IMR-90 (cell line): Measurements from ENCODE around the gene SMAD7. TPM values are rescaled to one million over a fixed set of nuclear protein-coding genes. Genes with fewer than 3 reads are reported as not detected.

Experiments
- ATAC-seq: fragments of 200-7000 bp; cut with Tn5 transposase; 2 replicates; pipeline ENCODE4 v1.9.1; 2020; ENCODE audit warnings: low read depth, mild to moderate bottlenecking, moderate library complexity
- BruUV-seq: library from RNA; stranded (reverse); fragments of 400-500 nt; replicated peaks from 2 replicates; lab custom pipeline; 2021; lab: Mats Ljungman, UMichigan
- CTCF ChIA-PET: fragments of 300-600 bp; formaldehyde crosslinking; extraction: SDS; loops from one replicate; lab custom pipeline; 2021; ENCODE audit warnings: antibody characterized with exemption; lab: Yijun Ruan, JAX
- POLR2A ChIA-PET: fragments of 300-600 bp; sonication (Branson Sonifier 250); formaldehyde crosslinking; loops from one replicate; lab custom pipeline; 2022; ENCODE audit warnings: antibody characterized with exemption; ENCODE audit not compliant: unreplicated experiment; lab: Charles Lee
- DNase-seq: peaks from one replicate; pipeline ENCODE4 v3.0.0; 2013
- H2AFZ ChIP-seq: replicated peaks from 2 replicates; pipeline ENCODE3; 2013; ENCODE audit warnings: low read length, mild to moderate bottlenecking; ENCODE audit not compliant: poor library complexity
- H2AK5ac ChIP-seq: 2 replicates; pipeline ENCODE4 v1.6.1; 2013; ENCODE audit warnings: low read depth, low read length, inconsistent platforms
- H2AK9ac ChIP-seq: replicated peaks from 2 replicates; pipeline ENCODE3; 2013; ENCODE audit warnings: mild to moderate bottlenecking, low read depth, low read length, moderate library complexity; ENCODE audit not compliant: poor library complexity
- H2BK120ac ChIP-seq: 2 replicates; pipeline ENCODE4 v1.6.1; 2013; ENCODE audit warnings: low read depth, low read length, inconsistent platforms
- H2BK15ac ChIP-seq: 3 replicates; pipeline ENCODE4 v1.6.1; 2013; ENCODE audit warnings: low read depth, low read length, inconsistent platforms
- H2BK20ac ChIP-seq: 2 replicates; pipeline ENCODE4 v1.6.1; 2013; ENCODE audit warnings: low read depth, mild to moderate bottlenecking, inconsistent platforms, low read length, moderate library complexity
- H2BK5ac ChIP-seq: 2 replicates; pipeline ENCODE4 v1.6.1; 2013; ENCODE audit warnings: mild to moderate bottlenecking, low read depth, low read length, inconsistent platforms; ENCODE audit not compliant: poor library complexity, severe bottlenecking
- H3K14ac ChIP-seq: replicated peaks from 2 replicates; pipeline ENCODE4 v1.6.1; 2013; ENCODE audit warnings: low read depth, low read length, inconsistent platforms
- H3K18ac ChIP-seq: 2 replicates; pipeline ENCODE4 v1.6.1; 2013; ENCODE audit warnings: low read depth, low read length, control low read depth
- H3K23ac ChIP-seq: 2 replicates; pipeline ENCODE4 v1.6.1; 2013; ENCODE audit warnings: low read depth, low read length, inconsistent platforms
- H3K27ac ChIP-seq: 2 replicates; pipeline ENCODE4 v1.5.1; 2013; ENCODE audit warnings: mild to moderate bottlenecking, control low read depth, low read length; ENCODE audit not compliant: insufficient read depth
- H3K27me3 ChIP-seq: 2 replicates; pipeline ENCODE4 v1.6.1; 2013; ENCODE audit warnings: low read length; ENCODE audit not compliant: control insufficient read depth, insufficient read depth
- H3K36me3 ChIP-seq: 2 replicates; pipeline ENCODE4 v1.6.1; 2013; ENCODE audit warnings: low read length, mixed read lengths; ENCODE audit not compliant: control insufficient read depth, insufficient read depth
- H3K4ac ChIP-seq: 2 replicates; pipeline ENCODE4 v1.6.1; 2013; ENCODE audit warnings: low read depth, low read length, inconsistent platforms
- H3K4me1 ChIP-seq: 2 replicates; pipeline ENCODE4 v1.6.1; 2013; ENCODE audit warnings: low read length, mixed read lengths; ENCODE audit not compliant: control insufficient read depth, insufficient read depth
- H3K4me2 ChIP-seq: 2 replicates; pipeline ENCODE4 v1.6.1; 2013; ENCODE audit warnings: low read depth, mild to moderate bottlenecking, control low read depth, low read length, moderate library complexity
- H3K4me3 ChIP-seq: 2 replicates; pipeline ENCODE4 v1.5.1; 2013; ENCODE audit warnings: low read depth, mild to moderate bottlenecking, control low read depth, low read length, moderate library complexity; ENCODE audit not compliant: insufficient read depth
- H3K56ac ChIP-seq: 2 replicates; pipeline ENCODE4 v1.6.1; 2013; ENCODE audit warnings: low read length, inconsistent platforms; ENCODE audit not compliant: insufficient read depth; ENCODE audit errors: extremely low read depth
- H3K79me1 ChIP-seq, 2 experiments: 2 replicates each; pipeline ENCODE4 v1.6.1; 2013; ENCODE audit warnings: low read length in 2 of 2, inconsistent platforms in 1 of 2, low read depth in 1 of 2
- H3K9ac ChIP-seq: 2 replicates; pipeline ENCODE4 v1.6.1; 2013; ENCODE audit warnings: low read depth, low read length, control low read depth
- H3K9me1 ChIP-seq: 2 replicates; pipeline ENCODE4 v1.6.1; 2013; ENCODE audit warnings: low read length, inconsistent platforms; ENCODE audit not compliant: insufficient read depth
- H3K9me3 ChIP-seq: 2 replicates; pipeline ENCODE4 v1.6.1; 2013; ENCODE audit warnings: low read length; ENCODE audit not compliant: control insufficient read depth, insufficient read depth
- H4K20me1 ChIP-seq: 2 replicates; pipeline ENCODE4 v1.6.1; 2013; ENCODE audit warnings: low read length, inconsistent platforms; ENCODE audit not compliant: insufficient read depth
- H4K5ac ChIP-seq: 2 replicates; pipeline ENCODE4 v1.6.1; 2013; ENCODE audit warnings: mild to moderate bottlenecking, low read depth, low read length, control low read depth
- H4K8ac ChIP-seq, 2 experiments: 2 replicates each; pipeline ENCODE4 v1.6.1; 2013; ENCODE audit warnings: low read depth in 2 of 2, low read length in 2 of 2, control low read depth in 1 of 2, inconsistent platforms in 1 of 2
- H4K91ac ChIP-seq: 2 replicates; pipeline ENCODE4 v1.6.1; 2013; ENCODE audit warnings: low read depth, low read length, inconsistent platforms; ENCODE audit not compliant: insufficient read depth
- CHD1 ChIP-seq: IDR thresholded peaks from 2 replicates; pipeline ENCODE4 v1.6.1; 2012; ENCODE audit warnings: low read depth, low read length, improper control_type of control experiment
- MAFK ChIP-seq: IDR thresholded peaks from 2 replicates; pipeline ENCODE4 v1.6.1; 2012; ENCODE audit warnings: low read depth, low read length, improper control_type of control experiment
- MAZ ChIP-seq: IDR thresholded peaks from 2 replicates; pipeline ENCODE4 v1.6.1; 2012; ENCODE audit warnings: low read depth, mild to moderate bottlenecking, low read length, improper control_type of control experiment, moderate library complexity, borderline replicate concordance
- NFE2L2 ChIP-seq: fragments of 150-350 bp; IDR thresholded peaks from 2 replicates; pipeline ENCODE4 v1.6.1; 2016; ENCODE audit warnings: low read depth, mild to moderate bottlenecking, low read length
- POLR2A ChIP-seq: IDR thresholded peaks from 2 replicates; pipeline ENCODE4 v1.6.1; 2012; ENCODE audit warnings: mild to moderate bottlenecking, low read depth, low read length
- RAD21 ChIP-seq: IDR thresholded peaks from 2 replicates; pipeline ENCODE4 v1.6.1; 2012; ENCODE audit warnings: low read length, improper control_type of control experiment
- RFX5 ChIP-seq: IDR thresholded peaks from 2 replicates; pipeline ENCODE4 v1.8.0; 2012; ENCODE audit warnings: low read depth, mild to moderate bottlenecking, low read length, moderate library complexity
- SMC3 ChIP-seq: fragments of 150-350 bp; IDR thresholded peaks from 2 replicates; pipeline ENCODE4 v1.6.1; 2016; ENCODE audit warnings: low read depth, mild to moderate bottlenecking, antibody characterized with exemption, low read length, moderate library complexity
- USF2 ChIP-seq: fragments of 150-350 bp; IDR thresholded peaks from 2 replicates; pipeline ENCODE4 v1.6.1; 2017; ENCODE audit warnings: mild to moderate bottlenecking, antibody characterized with exemption, low read length, low read depth
- WGBS, 2 experiments: methylation state at CpG; one replicate each; pipeline versions ENCODE4 v1.1.5 to v1.1.7; 2013; ENCODE audit warnings: missing lambda C conversion rate in 2 of 2; ENCODE audit not compliant: insufficient read length in 1 of 2; ENCODE audit errors: extremely low coverage in 2 of 2; 5-methylcytosine and 5-hydroxymethylcytosine counted together
- dilution Hi-C: fragments of 300-500 bp; cut with HindIII; formaldehyde crosslinking; loops from one replicate; pipeline ENCODE4 v1.14.3; 2018; ENCODE audit warnings: low sequenced_read_pairs; ENCODE audit not compliant: unreplicated experiment
- in situ Hi-C: fragments of 300-500 bp; cut with MboI; formaldehyde crosslinking; loops from 3 replicates; pipeline ENCODE4 v1.14.3; 2019; ENCODE audit warnings: low sequenced_read_pairs, inconsistent platforms, mixed read lengths
- intact Hi-C: fragments of 100-400 bp; cut with micrococcal nuclease; formaldehyde crosslinking; loops from 2 replicates; pipeline ENCODE4 v1.10.0; 2022
- polyA plus RNA-seq, 3 experiments: library from polyadenylated mRNA; depleted of rRNA; stranded (reverse); fragments of >200 nt; gene quantifications; 2 replicates each; pipeline ENCODE4 v1.2.3, GENCODE V29; 2012; ENCODE audit warnings: low replicate concordance in 1 of 3
- total RNA-seq: library from RNA; depleted of rRNA; stranded (reverse); fragments of >200 nt; gene quantifications from 2 replicates; pipeline ENCODE4 v1.2.3, GENCODE V29; 2012
- TF ChIP-seq, protein P1 (sequence below): conservative IDR thresholded peaks from 2 replicates; pipeline ENCODE4 v1.5.1; 2012; ENCODE audit warnings: mild to moderate bottlenecking, low read depth, low read length, improper control_type of control experiment

SMAD7 gene
- total and polyA plus RNA-seq, 2 of the 4 experiments (the other 2 are of a cell fraction) = 15.8 to 17.6 TPM

DNA sequence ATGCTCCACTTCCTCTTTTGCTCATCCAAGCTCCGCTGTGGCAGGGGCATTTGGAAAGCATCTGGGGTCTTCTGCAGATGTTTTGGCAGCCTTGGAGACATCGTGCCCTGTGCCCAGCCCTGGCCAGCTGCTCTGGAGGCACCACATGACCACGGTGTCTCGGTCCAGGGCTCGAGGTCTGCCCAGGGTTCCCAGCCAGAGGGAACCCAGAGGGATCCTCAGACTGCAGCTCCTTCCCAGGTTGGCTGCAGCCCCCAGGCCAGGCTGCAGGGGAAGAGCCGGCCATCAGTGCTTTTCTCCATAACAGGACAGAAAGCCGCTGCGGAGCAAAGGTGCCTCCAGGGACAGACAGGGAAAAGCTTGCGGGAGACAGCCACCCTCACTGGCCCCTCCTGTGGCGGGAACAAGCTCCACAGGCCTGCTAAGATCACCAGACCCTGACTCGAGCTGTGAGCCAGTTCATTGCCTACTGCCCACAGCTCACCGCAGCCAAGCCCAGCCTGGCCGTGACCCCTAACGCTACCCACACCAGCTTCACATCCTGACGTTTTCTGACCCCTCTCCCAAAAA is 74.7 kb downstream of the SMAD7 start:
- dilution Hi-C loops = no loop called here
- no peak for DNase-seq
- Histone ChIP-seq H2BK120ac (peak overlapping the region; percentile 32; the same call in 1 of the 2 replicates), H2BK15ac (0 out of 3 replicates have a peak overlapping the region, but pooled peaks have one; percentile 36), H2AFZ (no peak overlapping the region), H3K9me1 (peaks cover 20% of the 10 kb centered on the region), H3K27me3 (no peaks in the 10 kb centered on the region; the same call in 1 of the 2 replicates), H4K91ac (peak overlapping the region; percentile 29), H4K20me1 (no peaks in the 10 kb centered on the region), H4K5ac (no peak overlapping the region), H2AK5ac (peak overlapping the region; percentile 87), H3K36me3 (no peaks in the 10 kb centered on the region), H3K9me3 (no peaks in the 10 kb centered on the region), H3K56ac (no peak overlapping the region), H2BK5ac (no peak overlapping the region), H3K4me2 (no peak overlapping the region), H2BK20ac (no peak overlapping the region), H3K9ac (no peak overlapping the region), H3K4me3 (no peak overlapping the region), H2AK9ac (no peak overlapping the region), H3K18ac (no peak overlapping the region), H3K79me1 (peaks cover 0 to 3% of the 10 kb centered on the region in 2 experiments; a peak in 1 of 4 replicates), H3K4ac (no peak overlapping the region; the same call in 1 of the 2 replicates), H3K14ac (no peak overlapping the region), H3K27ac (no peak overlapping the region), H4K8ac (no peak overlapping the region), H3K23ac (no peak overlapping the region), H3K4me1 (peaks cover 13% of the 10 kb centered on the region)
- 92% methylated on average over 2 of the region's 15 CpGs; no CpG with 5 or more reads in 1 of the 2 experiments for WGBS, 2 experiments
- no TSS peak for BruUV-seq
- intact Hi-C loops = no loop called here
- ChIA-PET CTCF (no interaction called here), POLR2A (no interaction called here)
- no peak for TF ChIP-seq RFX5
- no peak for TF ChIP-seq USF2
- no peak for TF ChIP-seq CHD1
- no peak for TF ChIP-seq NFE2L2
- TF ChIP-seq SMC3 = no peak
- no peak for TF ChIP-seq RAD21
- no peak for TF ChIP-seq MAZ
- TF ChIP-seq POLR2A = no peak
- TF ChIP-seq MAFK = no peak
- TF ChIP-seq, protein P1, sequence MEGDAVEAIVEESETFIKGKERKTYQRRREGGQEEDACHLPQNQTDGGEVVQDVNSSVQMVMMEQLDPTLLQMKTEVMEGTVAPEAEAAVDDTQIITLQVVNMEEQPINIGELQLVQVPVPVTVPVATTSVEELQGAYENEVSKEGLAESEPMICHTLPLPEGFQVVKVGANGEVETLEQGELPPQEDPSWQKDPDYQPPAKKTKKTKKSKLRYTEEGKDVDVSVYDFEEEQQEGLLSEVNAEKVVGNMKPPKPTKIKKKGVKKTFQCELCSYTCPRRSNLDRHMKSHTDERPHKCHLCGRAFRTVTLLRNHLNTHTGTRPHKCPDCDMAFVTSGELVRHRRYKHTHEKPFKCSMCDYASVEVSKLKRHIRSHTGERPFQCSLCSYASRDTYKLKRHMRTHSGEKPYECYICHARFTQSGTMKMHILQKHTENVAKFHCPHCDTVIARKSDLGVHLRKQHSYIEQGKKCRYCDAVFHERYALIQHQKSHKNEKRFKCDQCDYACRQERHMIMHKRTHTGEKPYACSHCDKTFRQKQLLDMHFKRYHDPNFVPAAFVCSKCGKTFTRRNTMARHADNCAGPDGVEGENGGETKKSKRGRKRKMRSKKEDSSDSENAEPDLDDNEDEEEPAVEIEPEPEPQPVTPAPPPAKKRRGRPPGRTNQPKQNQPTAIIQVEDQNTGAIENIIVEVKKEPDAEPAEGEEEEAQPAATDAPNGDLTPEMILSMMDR = no peak
- in situ Hi-C loops = no loop called here
- ATAC-seq = no peak
